Small intestine (tissue), 7 donors: ENCODE measurements around the gene PODNL1. TPM values are rescaled to one million over a fixed set of nuclear protein-coding genes. Genes with fewer than 3 reads are reported as not detected.

ENCODE experiments used
- DNase-seq, 2 donors: peaks; one replicate each; pipeline versions ENCODE4 v3.0.0 to v3.0.0-alpha.2; 2013
- FAIRE-seq: peaks from 2 replicates; lab custom pipeline; 2012; peaks lifted over from hg19 to GRCh38; lab: Jason Lieb, UNC
- H3K27ac ChIP-seq, 3 donors: one replicate each; pipeline ENCODE4 v1.5.1; 2013; ENCODE audit warnings: low read length in 2 of 3, mild to moderate bottlenecking in 2 of 3, control low read depth in 1 of 3, inconsistent platforms in 1 of 3, low read depth in 1 of 3, moderate library complexity in 1 of 3
- H3K27me3 ChIP-seq, 3 donors: one replicate each; pipeline ENCODE4 v1.6.1; 2013; ENCODE audit warnings: low read length in 3 of 3, inconsistent platforms in 1 of 3; ENCODE audit not compliant: control insufficient read depth in 3 of 3, insufficient read depth in 3 of 3
- H3K36me3 ChIP-seq, 3 donors: one replicate each; pipeline ENCODE4 v1.6.1; 2013; ENCODE audit warnings: low read length in 3 of 3, inconsistent platforms in 1 of 3, low read depth in 1 of 3, mild to moderate bottlenecking in 1 of 3, moderate library complexity in 1 of 3; ENCODE audit not compliant: control insufficient read depth in 3 of 3, insufficient read depth in 2 of 3
- H3K4me1 ChIP-seq, 3 donors: one replicate each; pipeline ENCODE4 v1.6.1; 2013; ENCODE audit warnings: low read length in 2 of 3, inconsistent platforms in 1 of 3, low read depth in 1 of 3, mild to moderate bottlenecking in 1 of 3, moderate library complexity in 1 of 3; ENCODE audit not compliant: control insufficient read depth in 3 of 3, insufficient read depth in 2 of 3
- H3K4me3 ChIP-seq, 3 donors: one replicate each; pipeline ENCODE4 v1.5.1; 2013; ENCODE audit warnings: low read length in 3 of 3, control low read depth in 1 of 3, inconsistent platforms in 1 of 3, low read depth in 1 of 3, mild to moderate bottlenecking in 1 of 3, moderate library complexity in 1 of 3
- H3K9me3 ChIP-seq, 2 donors: one replicate each; pipeline ENCODE4 v1.6.1; 2013; ENCODE audit warnings: low read depth in 1 of 2, low read length in 1 of 2; ENCODE audit not compliant: control insufficient read depth in 2 of 2, insufficient read depth in 1 of 2
- WGBS, 3 donors: extraction: QIAGEN DNeasy Blood & Tissue Kit; methylation state at CpG; one replicate each; pipeline ENCODE4 v1.1.7; 2013; 5-methylcytosine and 5-hydroxymethylcytosine counted together
- polyA plus RNA-seq, 4 donors: library from polyadenylated mRNA; stranded (reverse) in 3 of 4; unstranded in 1 of 4; fragments of 200-250 nt in 3 of 4; fragments of 120-200 nt in 1 of 4; gene quantifications; one replicate each; pipeline versions ENCODE4 v1.2.1 to v1.2.3, GENCODE V29; 2013
- donor health status: healthy with polysubstance abuse.
- donor health status: control.
- donor health status: control.
- donor health status: Bipolar disorder and iron deficiency.
- donor health status: healthy.

PODNL1 gene
- polyA plus RNA-seq, 4 donors: 0.41 to 1.7 TPM; not detected in 2

GRCh38 chr19:13983213-13983889 lies 45.1 kb upstream of the PODNL1 start:
- H3K4me1 ChIP-seq: peaks cover 0 to 39% (median 0%) of the 10 kb centered on the region in 3 donors
- FAIRE-seq: no peak
- WGBS, 3 donors: 63 to 74% (median 70%) methylated on average over 16 to 21 of the region's 21 CpGs

GRCh38 chr19:13982773-13983172 lies 44.6 kb upstream of the PODNL1 start:
- no peak overlapping the region for H3K4me3 ChIP-seq
- H3K9me3 ChIP-seq: no peaks in the 10 kb centered on the region
- H3K27ac ChIP-seq: peak overlapping the region in 1 of 3 donors; percentile 33
- no peaks in the 10 kb centered on the region for H3K27me3 ChIP-seq
- H3K4me1 ChIP-seq: peaks cover 0 to 45% (median 0%) of the 10 kb centered on the region in 3 donors
- no peak for DNase-seq
- FAIRE-seq: no peak
- WGBS, 3 donors: 94 to 98% (median 98%) methylated on average over 9 of the region's 9 CpGs
- H3K36me3 ChIP-seq: peaks cover 0 to 79% (median 2%) of the 10 kb centered on the region in 3 donors

More at GRCh38 chr19:13983213-13983889, 45.1 kb upstream of the PODNL1 start:
- H3K27ac ChIP-seq: peak overlapping the region in 1 of 3 donors; percentile 59
- no peaks in the 10 kb centered on the region for H3K27me3 ChIP-seq
- no peaks in the 10 kb centered on the region for H3K9me3 ChIP-seq
- no peak overlapping the region for H3K4me3 ChIP-seq
- peaks cover 0 to 81% (median 2%) of the 10 kb centered on the region in 3 donors for H3K36me3 ChIP-seq
- peak; percentile 28 to 57 for DNase-seq

GRCh38 chr19:13981988-13982501 lies 43.8 kb upstream of the PODNL1 start:
- no peak overlapping the region for H3K4me3 ChIP-seq
- DNase-seq: no peak
- no peaks in the 10 kb centered on the region for H3K9me3 ChIP-seq
- WGBS, 3 donors: 95 to 96% (median 95%) methylated on average over 17 of the region's 17 CpGs
- H3K27me3 ChIP-seq: no peaks in the 10 kb centered on the region
- peaks cover 0 to 75% (median 2%) of the 10 kb centered on the region in 3 donors for H3K36me3 ChIP-seq
- peak overlapping the region in 1 of 3 donors; percentile 8 for H3K27ac ChIP-seq
- H3K4me1 ChIP-seq: peaks cover 0 to 39% (median 0%) of the 10 kb centered on the region in 3 donors
- no peak for FAIRE-seq

- H3K27ac ChIP-seq: peak overlapping the region in 1 of 3 donors; percentile 8
- WGBS, 3 donors: 79 to 88% (median 81%) methylated on average over 9 of the region's 9 CpGs
- H3K4me3 ChIP-seq: no peak overlapping the region
- peaks cover 0 to 33% (median 0%) of the 10 kb centered on the region in 3 donors for H3K4me1 ChIP-seq
- no peak for FAIRE-seq
- no peaks in the 10 kb centered on the region for H3K27me3 ChIP-seq
- peaks cover 0 to 75% (median 2%) of the 10 kb centered on the region in 3 donors for H3K36me3 ChIP-seq
- H3K9me3 ChIP-seq: no peaks in the 10 kb centered on the region
- no peak for DNase-seq
Observed at GRCh38 chr19:13981467-13981866, 43.2 kb upstream of the PODNL1 start.

- Histone ChIP-seq H3K27ac (no peak overlapping the region), H3K9me3 (no peaks in the 10 kb centered on the region), H3K4me3 (no peak overlapping the region), H3K27me3 (no peaks in the 10 kb centered on the region), H3K4me1 (peaks cover 0 to 28% (median 0%) of the 10 kb centered on the region in 3 donors), H3K36me3 (peaks cover 2 to 75% (median 2%) of the 10 kb centered on the region in 3 donors)
- FAIRE-seq (no peak), DNase-seq (no peak)
- 91 to 97% (median 93%) methylated on average over 5 of the region's 5 CpGs for WGBS, 3 donors
Observed at GRCh38 chr19:13981021-13981420, 42.8 kb upstream of the PODNL1 start.

- Histone ChIP-seq H3K9me3 (no peaks in the 10 kb centered on the region), H3K4me3 (no peak overlapping the region), H3K27me3 (no peaks in the 10 kb centered on the region), H3K36me3 (peaks cover 2 to 75% (median 6%) of the 10 kb centered on the region in 3 donors), H3K4me1 (peaks cover 0 to 22% (median 0%) of the 10 kb centered on the region in 3 donors), H3K27ac (no peak overlapping the region)
- FAIRE-seq: no peak
- no peak for DNase-seq
- 93 to 95% (median 94%) methylated on average over 12 to 15 of the region's 15 CpGs for WGBS, 3 donors
Observed at GRCh38 chr19:13980340-13980739, 42.1 kb upstream of the PODNL1 start.

- FAIRE-seq: no peak
- no peak overlapping the region for H3K4me3 ChIP-seq
- WGBS, 3 donors: 61 to 79% (median 76%) methylated on average over 9 to 12 of the region's 12 CpGs
Observed at GRCh38 chr19:13979686-13980085, 41.5 kb upstream of the PODNL1 start.

GRCh38 chr19:13979244-13979615 lies 41.0 kb upstream of the PODNL1 start:
- FAIRE-seq (no peak), DNase-seq (peak in 1 of 2 donors; percentile 72)
- Histone ChIP-seq H3K27ac (peak overlapping the region in 2 of 3 donors; percentile 8 to 68), H3K36me3 (peaks cover 2 to 69% (median 6%) of the 10 kb centered on the region in 3 donors), H3K4me3 (peak overlapping the region in 2 of 3 donors; percentile 43 to 51), H3K27me3 (no peaks in the 10 kb centered on the region), H3K4me1 (peaks cover 0 to 25% (median 0%) of the 10 kb centered on the region in 3 donors), H3K9me3 (no peaks in the 10 kb centered on the region)
- 23 to 39% (median 31%) methylated on average over 10 to 12 of the region's 12 CpGs for WGBS, 3 donors

More at GRCh38 chr19:13979686-13980085, 41.5 kb upstream of the PODNL1 start:
- no peaks in the 10 kb centered on the region for H3K27me3 ChIP-seq
- H3K36me3 ChIP-seq: peaks cover 2 to 72% (median 6%) of the 10 kb centered on the region in 3 donors
- no peak for DNase-seq
- H3K9me3 ChIP-seq: no peaks in the 10 kb centered on the region
- peak overlapping the region in 1 of 3 donors; percentile 68 for H3K27ac ChIP-seq
- peaks cover 0 to 21% (median 0%) of the 10 kb centered on the region in 3 donors for H3K4me1 ChIP-seq
